ENCODE data around the gene RACGAP1. TPM values are rescaled to one million over a fixed set of nuclear protein-coding genes. Genes with fewer than 3 reads are reported as not detected.

RACGAP1 gene
- total RNA-seq, 1 donor, result 88.1 TPM

GRCh38 chr12:50041962-50042361 lies 16.7 kb upstream of the RACGAP1 start:
- no peak overlapping the region for H3K4me3 ChIP-seq (ENCODE audit: low read depth, low read length)
- TF ChIP-seq CTCF (IDR thresholded peaks at IDR 0.05; ENCODE audit: insufficient read depth, low read length), result no peak
- DNase-seq (ENCODE audit: low read depth), result no peak

GRCh38 chr12:50041062-50041860 lies 16.0 kb upstream of the RACGAP1 start:
- no peak overlapping the region for H3K4me3 ChIP-seq (ENCODE audit: low read depth, low read length)
- no peak for DNase-seq (ENCODE audit: low read depth)
- TF ChIP-seq CTCF (IDR thresholded peaks at IDR 0.05; ENCODE audit: insufficient read depth, low read length), result no peak

- H3K4me3 ChIP-seq (ENCODE audit: low read depth, low read length), result no peak overlapping the region
- DNase-seq (ENCODE audit: low read depth), result no peak
- no peak for TF ChIP-seq CTCF (IDR thresholded peaks at IDR 0.05; ENCODE audit: insufficient read depth, low read length)
Observed at GRCh38 chr12:50040657-50041056, 15.4 kb upstream of the RACGAP1 start.

- TF ChIP-seq CTCF (IDR thresholded peaks at IDR 0.05; ENCODE audit: insufficient read depth, low read length), result peak; percentile 92
- DNase-seq (ENCODE audit: low read depth), result peak; percentile 79
- no peak overlapping the region for H3K4me3 ChIP-seq (ENCODE audit: low read depth, low read length)
Observed at GRCh38 chr12:50039151-50039835, 14.0 kb upstream of the RACGAP1 start.

GRCh38 chr12:50038336-50038735 lies 13.0 kb upstream of the RACGAP1 start:
- H3K4me3 ChIP-seq (ENCODE audit: low read depth, low read length), result no peak overlapping the region
- no peak for TF ChIP-seq CTCF (IDR thresholded peaks at IDR 0.05; ENCODE audit: insufficient read depth, low read length)
- DNase-seq (ENCODE audit: low read depth), result no peak

GRCh38 chr12:50032854-50033581 lies 7.7 kb upstream of the RACGAP1 start:
- DNase-seq (ENCODE audit: low read depth), result no peak
- TF ChIP-seq CTCF (IDR thresholded peaks at IDR 0.05; ENCODE audit: insufficient read depth, low read length), result no peak
- no peak overlapping the region for H3K4me3 ChIP-seq (ENCODE audit: low read depth, low read length)
